Uterus (tissue), 4 donors: ENCODE data around the gene PDE4A. TPM values are rescaled to one million over a fixed set of nuclear protein-coding genes. Genes with fewer than 3 reads are reported as not detected.

Experiments
- DNase-seq, 2 donors: peaks; one replicate each; pipeline ENCODE4 v3.0.0-alpha.2; 2019 to 2020
- H3K27ac ChIP-seq, 2 donors: fragments of 200-600 bp; sonication (generic); 1 replicate in 1 of 2; 2 replicates in 1 of 2; pipeline ENCODE4 v1.5.1; 2016 to 2018
- H3K27me3 ChIP-seq, 2 donors: fragments of 200-600 bp; sonication (generic); one replicate each; pipeline ENCODE4 v1.5.1; 2018 to 2019; ENCODE audit warnings: control low read depth in 1 of 2
- H3K36me3 ChIP-seq, 2 donors: fragments of 200-600 bp; sonication (generic); one replicate each; pipeline ENCODE4 v1.5.1; 2019; ENCODE audit warnings: control low read depth in 1 of 2
- H3K4me1 ChIP-seq, 2 donors: fragments of 200-600 bp; sonication (generic); one replicate each; pipeline ENCODE4 v1.5.1; 2018 to 2019; ENCODE audit warnings: control low read depth in 1 of 2
- H3K4me3 ChIP-seq, 2 donors: fragments of 200-600 bp; sonication (generic); 1 replicate in 1 of 2; 2 replicates in 1 of 2; pipeline ENCODE4 v1.5.1; 2018 to 2019; ENCODE audit warnings: mild to moderate bottlenecking in 1 of 2
- H3K9me3 ChIP-seq, 2 donors: fragments of 200-600 bp; sonication (generic); one replicate each; pipeline ENCODE4 v1.5.1; 2019; ENCODE audit warnings: control low read depth in 1 of 2
- CTCF ChIP-seq, 4 experiments: fragments of 200-600 bp in 2 of 4; fragments of 450-650 bp in 2 of 4; sonication (generic) in 2 of 4; IDR thresholded peaks; one replicate each; pipeline ENCODE4 v1.5.1; 2016 to 2019; ENCODE audit warnings: antibody characterized with exemption in 4 of 4, mild to moderate bottlenecking in 2 of 4, moderate library complexity in 1 of 4
- POLR2A ChIP-seq, 2 donors: fragments of 450-650 bp; IDR thresholded peaks; one replicate each; pipeline ENCODE4 v1.6.1; 2016; ENCODE audit warnings: antibody characterized with exemption in 2 of 2, mild to moderate bottlenecking in 1 of 2, moderate library complexity in 1 of 2
- intact Hi-C: fragments of 100-400 bp; cut with DNase I; formaldehyde crosslinking; loops from one replicate; pipeline ENCODE4 v1.15.1; 2023; ENCODE audit warnings: low total_unique reads
- total RNA-seq, 4 donors: library from RNA; depleted of rRNA in 3 of 4; stranded (reverse); fragments of >200 nt in 3 of 4; gene quantifications; one replicate each; pipeline versions ENCODE4 v1.1.0 to v1.2.4, GENCODE V29; 2014 to 2023
- donor health status: DM: yes; HTN: yes; CAD: no.

Gene PDE4A
- total RNA-seq, 4 donors from 2014 or later = 3.2 to 10.6 (median 4.1) TPM

- H3K27me3 ChIP-seq = peaks cover 6 to 21% of the 10 kb centered on the region in 2 donors
- intact Hi-C loops = no loop called here
Observed at GRCh38 chr19:10513223-10513622, 92.9 kb downstream of the PDE4A start.

GRCh38 chr19:10514211-10515145 lies 94.1 kb downstream of the PDE4A start:
- Histone ChIP-seq H3K4me1 (peaks cover 0 to 9% of the 10 kb centered on the region in 2 donors), H3K4me3 (no peak overlapping the region), H3K9me3 (no peaks in the 10 kb centered on the region), H3K27me3 (peaks cover 9 to 26% of the 10 kb centered on the region in 2 donors), H3K27ac (no peak overlapping the region), H3K36me3 (no peaks in the 10 kb centered on the region)
- no peak for DNase-seq
- intact Hi-C loops = no loop called here
- no peak for TF ChIP-seq CTCF (IDR thresholded peaks at IDR 0.05)
- no peak for TF ChIP-seq POLR2A (IDR thresholded peaks at IDR 0.05)

More at GRCh38 chr19:10513223-10513622, 92.9 kb downstream of the PDE4A start:
- no peak for DNase-seq
- no peak overlapping the region for H3K4me3 ChIP-seq
- H3K27ac ChIP-seq = no peak overlapping the region
- no peak for TF ChIP-seq POLR2A (IDR thresholded peaks at IDR 0.05)
- no peak for TF ChIP-seq CTCF (IDR thresholded peaks at IDR 0.05)
- no peaks in the 10 kb centered on the region for H3K36me3 ChIP-seq
- H3K4me1 ChIP-seq = peaks cover 0 to 9% of the 10 kb centered on the region in 2 donors
- H3K9me3 ChIP-seq = no peaks in the 10 kb centered on the region

GRCh38 chr19:10516064-10516385 lies 95.7 kb downstream of the PDE4A start:
- Histone ChIP-seq H3K36me3 (no peaks in the 10 kb centered on the region), H3K27ac (no peak overlapping the region), H3K4me3 (no peak overlapping the region), H3K27me3 (peaks cover 9 to 26% of the 10 kb centered on the region in 2 donors), H3K9me3 (no peaks in the 10 kb centered on the region), H3K4me1 (peaks cover 0 to 7% of the 10 kb centered on the region in 2 donors)
- intact Hi-C loops = no loop called here
- no peak for TF ChIP-seq CTCF (IDR thresholded peaks at IDR 0.05)
- no peak for TF ChIP-seq POLR2A (IDR thresholded peaks at IDR 0.05)
- DNase-seq = no peak

GRCh38 chr19:10516671-10517286 lies 96.4 kb downstream of the PDE4A start:
- intact Hi-C loops = no loop called here
- no peak for DNase-seq
- no peaks in the 10 kb centered on the region for H3K9me3 ChIP-seq
- peaks cover 0 to 7% of the 10 kb centered on the region in 2 donors for H3K4me1 ChIP-seq
- no peak for TF ChIP-seq POLR2A (IDR thresholded peaks at IDR 0.05)
- no peak for TF ChIP-seq CTCF (IDR thresholded peaks at IDR 0.05)
- H3K36me3 ChIP-seq = no peaks in the 10 kb centered on the region
- no peak overlapping the region for H3K4me3 ChIP-seq
- H3K27me3 ChIP-seq = peaks cover 9 to 26% of the 10 kb centered on the region in 2 donors
- H3K27ac ChIP-seq = no peak overlapping the region

DNA sequence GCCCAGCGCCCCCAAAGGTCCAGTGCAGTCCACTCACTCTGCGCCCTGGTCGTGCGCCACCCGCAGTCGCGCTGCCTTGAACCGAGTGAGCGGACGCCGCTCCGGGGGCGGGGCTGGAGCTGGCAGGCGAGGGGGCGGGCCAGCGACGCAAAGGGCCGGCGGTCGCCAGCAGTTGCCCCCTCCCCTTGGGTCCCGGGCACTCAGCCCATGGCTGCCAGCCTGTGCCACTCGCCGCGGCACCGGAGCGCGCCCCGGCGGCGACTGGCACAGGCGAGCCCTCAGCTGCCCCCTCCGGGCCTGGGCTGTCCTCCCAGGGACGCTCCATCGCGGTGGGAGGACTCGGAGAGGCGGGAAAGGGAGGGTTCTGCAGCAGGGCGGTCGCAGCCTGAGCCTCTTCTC lies 97.0 kb downstream of the PDE4A start, which contains the start of gene S1PR5:
TSS of gene S1PR5 (minus strand) at position 87 of the 399 bp plus-strand sequence. CDS start 2,436 bp downstream, outside the sequence.
- TF ChIP-seq POLR2A (IDR thresholded peaks at IDR 0.05) (no peak), CTCF (IDR thresholded peaks at IDR 0.05) (no peak)
- Histone ChIP-seq H3K9me3 (no peaks in the 10 kb centered on the region), H3K27ac (no peak within 1 kb of the TSS), H3K27me3 (peaks cover 9 to 26% of the 10 kb centered on the region in 2 donors), H3K36me3 (no peaks in the 10 kb centered on the region), H3K4me1 (peaks cover 0 to 7% of the 10 kb centered on the region in 2 donors), H3K4me3 (no peak within 1 kb of the TSS)
- intact Hi-C loops = no loop called here
- no peak for DNase-seq
